Gastrocnemius medialis (tissue), 4 donors: ENCODE results near the gene AGAP1. TPM values are rescaled to one million over a fixed set of nuclear protein-coding genes. Genes with fewer than 3 reads are reported as not detected.
"Not testable (repeated sequence)": the region's sequence is repeated elsewhere in the genome, so short reads cannot be mapped to it uniquely, and the experiment has no call there.

Source experiments
- ATAC-seq, 2 donors: fragments of 150-250 bp; one replicate each; pipeline ENCODE4 v1.9.1; 2016
- DNase-seq, 2 donors: peaks; one replicate each; pipeline ENCODE4 v3.0.0-alpha.2; 2019
- H3K27ac ChIP-seq, 4 donors: fragments of 200-600 bp; sonication (generic); 1 replicate in 1 of 4; 2 replicates in 3 of 4; pipeline ENCODE4 v1.5.1; 2016 to 2018; ENCODE audit warnings: mild to moderate bottlenecking in 2 of 4, moderate library complexity in 1 of 4
- H3K27me3 ChIP-seq, 3 donors: fragments of 200-600 bp; sonication (generic) in 2 of 3; 1 replicate in 1 of 3; 2 replicates in 2 of 3; pipeline versions ENCODE4 v1.5.1 to v1.6.0; 2016 to 2019; ENCODE audit warnings: mild to moderate bottlenecking in 1 of 3, moderate library complexity in 1 of 3
- H3K36me3 ChIP-seq, 2 donors: fragments of 200-600 bp; sonication (generic) in 1 of 2; one replicate each; pipeline ENCODE4 v1.5.1; 2017 to 2018
- H3K4me1 ChIP-seq, 2 donors: fragments of 200-600 bp; sonication (generic) in 1 of 2; one replicate each; pipeline ENCODE4 v1.5.1; 2016 to 2017; ENCODE audit warnings: mild to moderate bottlenecking in 2 of 2
- H3K4me3 ChIP-seq, 4 donors: fragments of 200-600 bp; sonication (generic) in 3 of 4; 1 replicate in 1 of 4; 2 replicates in 3 of 4; pipeline ENCODE4 v1.5.1; 2016 to 2019; ENCODE audit warnings: mild to moderate bottlenecking in 2 of 4
- H3K9me3 ChIP-seq, 3 donors: fragments of 200-600 bp; sonication (generic) in 2 of 3; 1 replicate in 1 of 3; 2 replicates in 2 of 3; pipeline ENCODE4 v1.5.1; 2016 to 2019
- POLR2A ChIP-seq, 2 donors: fragments of 450-650 bp; IDR thresholded peaks; one replicate each; pipeline ENCODE4 v1.6.1; 2017; ENCODE audit warnings: antibody characterized with exemption in 2 of 2, mild to moderate bottlenecking in 2 of 2, moderate library complexity in 2 of 2
- in situ Hi-C, 4 donors: fragments of 200-750 bp; cut with MboI; loops; one replicate each; pipeline versions ENCODE4 v1.15.0 to v1.8.0; 2017; ENCODE audit warnings: low sequenced_read_pairs in 4 of 4
- intact Hi-C: fragments of 100-400 bp; cut with DNase I; formaldehyde crosslinking; loops from one replicate; pipeline ENCODE4 v1.15.1; 2023; ENCODE audit warnings: low total_unique reads
- total RNA-seq, 4 donors: library from RNA; depleted of rRNA; stranded (reverse); fragments of >200 nt; gene quantifications; one replicate each; pipeline versions ENCODE4 v1.1.0 to v1.2.3, GENCODE V29; 2016
- TF ChIP-seq, protein P1 (sequence below), 5 experiments: fragments of 450-650 bp in 3 of 5; fragments of 200-600 bp in 2 of 5; sonication (generic) in 2 of 5; IDR thresholded peaks in 4 of 5; conservative IDR thresholded peaks in 1 of 5; 1 replicate in 4 of 5; 2 replicates in 1 of 5; pipeline ENCODE4 v1.5.1; 2016 to 2019; ENCODE audit warnings: antibody characterized with exemption in 5 of 5, mild to moderate bottlenecking in 3 of 5, moderate library complexity in 3 of 5

AGAP1 gene
- total RNA-seq, 4 donors from 2014 or later, result 8.5 to 26.8 (median 14.4) TPM

- Histone ChIP-seq H3K4me3 (no peak overlapping the region), H3K36me3 (no peaks in the 10 kb centered on the region), H3K27me3 (no peaks in the 10 kb centered on the region), H3K9me3 (no peaks in the 10 kb centered on the region), H3K27ac (no peak overlapping the region), H3K4me1 (no peaks in the 10 kb centered on the region)
- no peak for DNase-seq
- no peak for ATAC-seq
- intact Hi-C loops (no loop called here), in situ Hi-C loops (no loop called here)
- TF ChIP-seq POLR2A (IDR thresholded peaks at IDR 0.05), result no peak
- TF ChIP-seq, protein P1, sequence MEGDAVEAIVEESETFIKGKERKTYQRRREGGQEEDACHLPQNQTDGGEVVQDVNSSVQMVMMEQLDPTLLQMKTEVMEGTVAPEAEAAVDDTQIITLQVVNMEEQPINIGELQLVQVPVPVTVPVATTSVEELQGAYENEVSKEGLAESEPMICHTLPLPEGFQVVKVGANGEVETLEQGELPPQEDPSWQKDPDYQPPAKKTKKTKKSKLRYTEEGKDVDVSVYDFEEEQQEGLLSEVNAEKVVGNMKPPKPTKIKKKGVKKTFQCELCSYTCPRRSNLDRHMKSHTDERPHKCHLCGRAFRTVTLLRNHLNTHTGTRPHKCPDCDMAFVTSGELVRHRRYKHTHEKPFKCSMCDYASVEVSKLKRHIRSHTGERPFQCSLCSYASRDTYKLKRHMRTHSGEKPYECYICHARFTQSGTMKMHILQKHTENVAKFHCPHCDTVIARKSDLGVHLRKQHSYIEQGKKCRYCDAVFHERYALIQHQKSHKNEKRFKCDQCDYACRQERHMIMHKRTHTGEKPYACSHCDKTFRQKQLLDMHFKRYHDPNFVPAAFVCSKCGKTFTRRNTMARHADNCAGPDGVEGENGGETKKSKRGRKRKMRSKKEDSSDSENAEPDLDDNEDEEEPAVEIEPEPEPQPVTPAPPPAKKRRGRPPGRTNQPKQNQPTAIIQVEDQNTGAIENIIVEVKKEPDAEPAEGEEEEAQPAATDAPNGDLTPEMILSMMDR (IDR thresholded peaks at IDR 0.05 in 4 of 5, conservative IDR thresholded peaks at IDR 0.05 in 1 of 5), result no peak
These were observed 595.6 kb downstream of the AGAP1 start for GRCh38 chr2:236089271-236090026.

- intact Hi-C loops (no loop called here), in situ Hi-C loops (no loop called here)
- Histone ChIP-seq H3K4me3 (no peak overlapping the region), H3K9me3 (no peaks in the 10 kb centered on the region), H3K4me1 (no peaks in the 10 kb centered on the region), H3K36me3 (no peaks in the 10 kb centered on the region), H3K27me3 (no peaks in the 10 kb centered on the region), H3K27ac (no peak overlapping the region)
- TF ChIP-seq, protein P1 (IDR thresholded peaks at IDR 0.05 in 4 of 5, conservative IDR thresholded peaks at IDR 0.05 in 1 of 5), result no peak
- no peak for TF ChIP-seq POLR2A (IDR thresholded peaks at IDR 0.05)
- DNase-seq, result no peak
- ATAC-seq, result no peak
These were observed 596.2 kb downstream of the AGAP1 start for GRCh38 chr2:236090027-236090382.

GRCh38 chr2:236090826-236091225 is 597.0 kb downstream of the AGAP1 start:
- H3K27ac ChIP-seq, ATAC-seq, in situ Hi-C loops: not testable (repeated sequence)

GRCh38 chr2:236092714-236093113 is 598.9 kb downstream of the AGAP1 start:
- Histone ChIP-seq H3K4me3 (no peak overlapping the region), H3K27ac (no peak overlapping the region), H3K36me3 (no peaks in the 10 kb centered on the region), H3K9me3 (no peaks in the 10 kb centered on the region), H3K4me1 (no peaks in the 10 kb centered on the region), H3K27me3 (no peaks in the 10 kb centered on the region)
- no peak for ATAC-seq
- intact Hi-C loops (no loop called here), in situ Hi-C loops (no loop called here)
- DNase-seq, result no peak
- TF ChIP-seq POLR2A (IDR thresholded peaks at IDR 0.05), result no peak
- TF ChIP-seq, protein P1 (IDR thresholded peaks at IDR 0.05 in 4 of 5, conservative IDR thresholded peaks at IDR 0.05 in 1 of 5), result no peak

More at GRCh38 chr2:236090826-236091225, 597.0 kb downstream of the AGAP1 start:
- DNase-seq, H3K4me3 ChIP-seq, H3K4me1 ChIP-seq, H3K36me3 ChIP-seq, intact Hi-C loops, H3K27me3 ChIP-seq, H3K9me3 ChIP-seq: not testable (repeated sequence)

DNA sequence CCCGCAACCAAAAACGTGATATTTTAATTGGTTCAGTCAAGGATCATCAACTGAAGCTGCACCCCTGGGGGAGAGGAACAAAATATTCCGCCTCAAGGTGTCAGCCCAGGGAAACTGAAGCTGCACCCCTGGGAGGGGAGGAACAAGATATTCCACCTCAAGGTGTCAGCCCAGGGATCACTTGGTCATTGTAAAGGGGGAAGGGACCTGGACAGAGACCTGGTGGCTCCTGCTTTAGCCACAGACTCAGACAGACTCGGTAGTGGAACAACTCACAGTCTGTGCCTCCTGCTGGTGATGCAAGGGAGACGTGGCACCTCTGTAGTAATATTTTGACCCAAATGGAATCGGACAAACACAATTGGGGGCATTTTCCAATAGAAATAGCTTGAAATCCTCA is 599.3 kb downstream of the AGAP1 start:
- H3K36me3 ChIP-seq, result no peaks in the 10 kb centered on the region
- intact Hi-C loops, result no loop called here
- in situ Hi-C loops, result no loop called here

More for the DNA sequence above, 599.3 kb downstream of the AGAP1 start:
- Histone ChIP-seq H3K27me3 (no peaks in the 10 kb centered on the region), H3K4me3 (no peak overlapping the region), H3K4me1 (no peaks in the 10 kb centered on the region), H3K9me3 (no peaks in the 10 kb centered on the region), H3K27ac (no peak overlapping the region)
- DNase-seq (no peak), ATAC-seq (no peak)
- no peak for TF ChIP-seq POLR2A (IDR thresholded peaks at IDR 0.05)
- TF ChIP-seq, protein P1 (IDR thresholded peaks at IDR 0.05 in 4 of 5, conservative IDR thresholded peaks at IDR 0.05 in 1 of 5), result no peak
